K562 (cell line): ENCODE results near the gene CYBRD1. TPM values are rescaled to one million over a fixed set of nuclear protein-coding genes. Genes with fewer than 3 reads are reported as not detected.

Experiments
- BCOR ChIP-seq: fragments of 450-650 bp; IDR thresholded peaks from 2 replicates; pipeline ENCODE4 v1.6.1; 2016
- EP400 ChIP-seq: fragments of 450-650 bp; IDR thresholded peaks from 2 replicates; pipeline ENCODE4 v1.6.1; 2017; ENCODE audit warnings: antibody characterized with exemption, mild to moderate bottlenecking, moderate library complexity
- FOXK2 ChIP-seq, 2 experiments: fragments of 450-650 bp; IDR thresholded peaks in 1 of 2; conservative IDR thresholded peaks in 1 of 2; 2 replicates each; pipeline ENCODE4 v1.6.1; 2016; ENCODE audit warnings: low read depth in 2 of 2, mild to moderate bottlenecking in 1 of 2
- KDM2B ChIP-seq: fragments of 250-450 bp; sonication (Bioruptor Pico); IDR thresholded peaks from 2 replicates; pipeline ENCODE4 v1.8.0; 2021; ENCODE audit warnings: mild to moderate bottlenecking, moderate library complexity
- ZNF561 ChIP-seq: fragments of 450-650 bp; formaldehyde crosslinking; conservative IDR thresholded peaks from 2 replicates; pipeline ENCODE4 v1.4.0; 2020; ENCODE audit warnings: mild to moderate bottlenecking, moderate library complexity
- polyA plus RNA-seq, 8 experiments: library from polyadenylated mRNA; depleted of rRNA in 4 of 8; stranded (reverse) in 5 of 8; unstranded in 3 of 8; fragments of >200 nt; fragmentation: Nextera tagmentation in 2 of 8; fragmentation: Illumina TruSeq in 1 of 8; extraction: Ambion mirVana in 2 of 8; extraction: Trizol in 1 of 8; gene quantifications; 2 replicates each; pipeline versions ENCODE4 v1.2.1 to v1.2.3, GENCODE V29; 2011 to 2014; ENCODE audit warnings: inconsistent platforms in 1 of 8, missing spikeins in 1 of 8
- total RNA-seq, 7 experiments: library from RNA; depleted of rRNA in 6 of 7; stranded (reverse); fragments of >200 nt in 6 of 7; fragmentation: Illumina TruSeq in 2 of 7; extraction: Trizol in 2 of 7; gene quantifications; 2 replicates each; pipeline versions ENCODE4 v1.2.1 to v1.2.3, GENCODE V29; 2011 to 2021; ENCODE audit warnings: low replicate concordance in 1 of 7
- TF ChIP-seq, protein P1 (sequence below): fragments of 450-650 bp; IDR thresholded peaks from 2 replicates; pipeline ENCODE4 v1.6.1; 2016; ENCODE audit warnings: mild to moderate bottlenecking
- TF ChIP-seq, protein P2 (sequence below), 2 experiments: fragments of 250-450 bp in 1 of 2; fragments of 450-650 bp in 1 of 2; sonication (Bioruptor Pico) in 1 of 2; IDR thresholded peaks; 2 replicates each; pipeline versions ENCODE4 v1.6.1 to v1.8.0; 2016 to 2021; ENCODE audit warnings: mild to moderate bottlenecking in 2 of 2, moderate library complexity in 2 of 2, missing compliant biosample characterization in 1 of 2, missing genetic modification characterization in 1 of 2
- TF ChIP-seq, protein P3 (sequence below): sonication (generic); formaldehyde crosslinking; IDR thresholded peaks from 2 replicates; pipeline ENCODE4 v1.8.0; 2022; ENCODE audit warnings: mild to moderate bottlenecking, missing genetic modification reagents, borderline replicate concordance
- TF ChIP-seq, protein P4 (sequence below): fragments of 250-450 bp; sonication (Bioruptor Pico); IDR thresholded peaks from 2 replicates; pipeline ENCODE4 v1.8.0; 2022; ENCODE audit warnings: inconsistent platforms, mild to moderate bottlenecking, moderate library complexity, borderline replicate concordance

Gene CYBRD1
- total and polyA plus RNA-seq, 9 of the 15 experiments (the other 6 are each of a cell fraction or from before 2014, with no cell fraction given): 9.6 to 22.4 (median 15.6) TPM

DNA sequence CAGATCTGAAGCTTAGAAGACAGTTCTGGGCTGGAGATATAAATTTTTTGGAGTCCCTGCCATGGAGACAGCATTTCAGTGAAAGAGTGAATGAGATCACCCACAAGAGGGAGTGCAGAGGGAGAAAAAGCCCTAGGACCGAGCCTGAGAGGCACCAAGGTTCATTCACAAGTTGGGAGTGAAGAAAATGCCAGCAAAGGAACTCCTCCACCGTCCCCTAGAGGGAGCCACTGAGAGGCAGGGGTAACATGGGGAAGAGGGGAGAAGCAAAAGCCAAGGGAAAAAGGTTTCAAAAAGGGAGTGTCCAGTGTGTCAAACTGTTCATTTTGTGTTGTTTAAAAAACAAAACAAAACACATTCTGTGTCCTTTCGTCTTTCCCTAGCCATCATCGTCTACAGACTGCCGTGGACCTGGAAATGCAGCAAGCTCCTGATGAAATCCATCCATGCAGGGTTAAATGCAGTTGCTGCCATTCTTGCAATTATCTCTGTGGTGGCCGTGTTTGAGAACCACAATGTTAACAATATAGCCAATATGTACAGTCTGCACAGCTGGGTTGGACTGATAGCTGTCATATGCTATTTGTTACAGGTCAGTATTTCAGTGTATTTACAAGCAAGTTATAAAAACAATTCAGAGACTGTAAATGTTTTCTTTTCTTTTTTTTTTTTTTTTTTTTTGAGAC is 19.1 kb downstream of the CYBRD1 start (continued):
- TF ChIP-seq, protein P1, sequence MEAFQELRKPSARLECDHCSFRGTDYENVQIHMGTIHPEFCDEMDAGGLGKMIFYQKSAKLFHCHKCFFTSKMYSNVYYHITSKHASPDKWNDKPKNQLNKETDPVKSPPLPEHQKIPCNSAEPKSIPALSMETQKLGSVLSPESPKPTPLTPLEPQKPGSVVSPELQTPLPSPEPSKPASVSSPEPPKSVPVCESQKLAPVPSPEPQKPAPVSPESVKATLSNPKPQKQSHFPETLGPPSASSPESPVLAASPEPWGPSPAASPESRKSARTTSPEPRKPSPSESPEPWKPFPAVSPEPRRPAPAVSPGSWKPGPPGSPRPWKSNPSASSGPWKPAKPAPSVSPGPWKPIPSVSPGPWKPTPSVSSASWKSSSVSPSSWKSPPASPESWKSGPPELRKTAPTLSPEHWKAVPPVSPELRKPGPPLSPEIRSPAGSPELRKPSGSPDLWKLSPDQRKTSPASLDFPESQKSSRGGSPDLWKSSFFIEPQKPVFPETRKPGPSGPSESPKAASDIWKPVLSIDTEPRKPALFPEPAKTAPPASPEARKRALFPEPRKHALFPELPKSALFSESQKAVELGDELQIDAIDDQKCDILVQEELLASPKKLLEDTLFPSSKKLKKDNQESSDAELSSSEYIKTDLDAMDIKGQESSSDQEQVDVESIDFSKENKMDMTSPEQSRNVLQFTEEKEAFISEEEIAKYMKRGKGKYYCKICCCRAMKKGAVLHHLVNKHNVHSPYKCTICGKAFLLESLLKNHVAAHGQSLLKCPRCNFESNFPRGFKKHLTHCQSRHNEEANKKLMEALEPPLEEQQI: peak; percentile 72
- TF ChIP-seq KDM2B (CRISPR knock-in tag) (no peak), ZNF561 (CRISPR knock-in tag) (no peak), BCOR (0 out of 2 replicates have a peak, but pooled peaks have one; percentile 22), EP400 (peak; percentile 19; the same call in 1 of the 2 replicates), FOXK2 (conservative IDR thresholded peaks at IDR 0.05 in 1 of 2, IDR thresholded peaks at IDR 0.05 in 1 of 2; ENCODE audit: low read depth in 2 of 2) (peak; percentile 13 to 31; a peak in 1 of 4 replicates)
- TF ChIP-seq, protein P2, sequence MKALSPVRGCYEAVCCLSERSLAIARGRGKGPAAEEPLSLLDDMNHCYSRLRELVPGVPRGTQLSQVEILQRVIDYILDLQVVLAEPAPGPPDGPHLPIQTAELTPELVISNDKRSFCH (CRISPR knock-in tag; IDR thresholded peaks at IDR 0.05): no peak
- TF ChIP-seq, protein P2 (tag; IDR thresholded peaks at IDR 0.05): peak; percentile 37; the same call in 1 of the 2 replicates
- TF ChIP-seq, protein P3, sequence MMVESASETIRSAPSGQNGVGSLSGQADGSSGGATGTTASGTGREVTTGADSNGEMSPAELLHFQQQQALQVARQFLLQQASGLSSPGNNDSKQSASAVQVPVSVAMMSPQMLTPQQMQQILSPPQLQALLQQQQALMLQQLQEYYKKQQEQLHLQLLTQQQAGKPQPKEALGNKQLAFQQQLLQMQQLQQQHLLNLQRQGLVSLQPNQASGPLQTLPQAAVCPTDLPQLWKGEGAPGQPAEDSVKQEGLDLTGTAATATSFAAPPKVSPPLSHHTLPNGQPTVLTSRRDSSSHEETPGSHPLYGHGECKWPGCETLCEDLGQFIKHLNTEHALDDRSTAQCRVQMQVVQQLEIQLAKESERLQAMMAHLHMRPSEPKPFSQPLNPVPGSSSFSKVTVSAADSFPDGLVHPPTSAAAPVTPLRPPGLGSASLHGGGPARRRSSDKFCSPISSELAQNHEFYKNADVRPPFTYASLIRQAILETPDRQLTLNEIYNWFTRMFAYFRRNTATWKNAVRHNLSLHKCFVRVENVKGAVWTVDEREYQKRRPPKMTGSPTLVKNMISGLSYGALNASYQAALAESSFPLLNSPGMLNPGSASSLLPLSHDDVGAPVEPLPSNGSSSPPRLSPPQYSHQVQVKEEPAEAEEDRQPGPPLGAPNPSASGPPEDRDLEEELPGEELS (CRISPR knock-in tag): no peak
- TF ChIP-seq, protein P4, sequence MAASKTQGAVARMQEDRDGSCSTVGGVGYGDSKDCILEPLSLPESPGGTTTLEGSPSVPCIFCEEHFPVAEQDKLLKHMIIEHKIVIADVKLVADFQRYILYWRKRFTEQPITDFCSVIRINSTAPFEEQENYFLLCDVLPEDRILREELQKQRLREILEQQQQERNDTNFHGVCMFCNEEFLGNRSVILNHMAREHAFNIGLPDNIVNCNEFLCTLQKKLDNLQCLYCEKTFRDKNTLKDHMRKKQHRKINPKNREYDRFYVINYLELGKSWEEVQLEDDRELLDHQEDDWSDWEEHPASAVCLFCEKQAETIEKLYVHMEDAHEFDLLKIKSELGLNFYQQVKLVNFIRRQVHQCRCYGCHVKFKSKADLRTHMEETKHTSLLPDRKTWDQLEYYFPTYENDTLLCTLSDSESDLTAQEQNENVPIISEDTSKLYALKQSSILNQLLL (CRISPR knock-in tag): no peak
